Measurements from ENCODE around the gene HRH2.

GRCh38 chr5:175715627-175716522, 58.0 kb downstream of the HRH2 start:
- TF ChIP-seq CTCF (IDR thresholded peaks at IDR 0.05; ENCODE audit: low read depth, low read length, poor library complexity, severe bottlenecking) = no peak
- no peak for TF ChIP-seq EZH2phosphoT487 (IDR thresholded peaks at IDR 0.05; ENCODE audit: borderline replicate concordance, low read length)
